K562 (cell line): Measurements from ENCODE around the gene KCNK3. TPM values are rescaled to one million over a fixed set of nuclear protein-coding genes. Genes with fewer than 3 reads are reported as not detected.

ENCODE experiments used
- ATF6 ChIP-seq: sonication (generic); formaldehyde crosslinking; IDR thresholded peaks from 2 replicates; pipeline ENCODE4 v1.4.0; 2020; ENCODE audit warnings: mild to moderate bottlenecking, missing genetic modification reagents
- BRD9 ChIP-seq: fragments of 450-650 bp; IDR thresholded peaks from 2 replicates; pipeline ENCODE4 v1.6.1; 2018; ENCODE audit warnings: low read depth; ENCODE audit not compliant: partially characterized antibody
- CREB3L1 ChIP-seq: fragments of 450-650 bp; IDR thresholded peaks from 2 replicates; pipeline ENCODE4 v1.6.1; 2014; ENCODE audit warnings: low read depth, mild to moderate bottlenecking, moderate library complexity, borderline replicate concordance
- GABPA ChIP-seq: fragments of 200-800 bp; sonication (Bioruptor generic); conservative IDR thresholded peaks from 2 replicates; pipeline ENCODE4 v1.6.1; 2016; ENCODE audit warnings: low read depth, missing genetic modification characterization, missing compliant biosample characterization
- GATA2 ChIP-seq: sonication (generic); formaldehyde crosslinking; IDR thresholded peaks from 2 replicates; pipeline ENCODE4 v1.4.0; 2020; ENCODE audit warnings: mild to moderate bottlenecking, missing genetic modification reagents
- HEY1 ChIP-seq: fragments of 250-450 bp; sonication (Bioruptor Pico); IDR thresholded peaks from 2 replicates; pipeline ENCODE4 v1.5.0; 2020; ENCODE audit warnings: mild to moderate bottlenecking, moderate library complexity, borderline replicate concordance
- KAT7 ChIP-seq: sonication (generic); formaldehyde crosslinking; IDR thresholded peaks from 2 replicates; pipeline ENCODE4 v1.8.0; 2022; ENCODE audit warnings: missing genetic modification reagents, mild to moderate bottlenecking, borderline replicate concordance
- MBD2 ChIP-seq: sonication (generic); IDR thresholded peaks from 2 replicates; pipeline ENCODE4 v1.6.1; 2016; ENCODE audit warnings: low read depth, borderline replicate concordance
- MTA2 ChIP-seq: fragments of 450-650 bp; IDR thresholded peaks from 2 replicates; pipeline ENCODE4 v1.6.1; 2016; ENCODE audit warnings: low read depth
- MYC ChIP-seq, 2 experiments: fragments of 250-450 bp in 1 of 2; sonication (Bioruptor Pico) in 1 of 2; IDR thresholded peaks; 2 replicates each; pipeline versions ENCODE4 v1.5.1 to v1.6.1; 2012 to 2021; ENCODE audit warnings: low read depth in 2 of 2, borderline replicate concordance in 1 of 2, improper control_type of control experiment in 1 of 2, low read length in 1 of 2, mild to moderate bottlenecking in 1 of 2, moderate library complexity in 1 of 2
- OTX1 ChIP-seq: fragments of 450-650 bp; formaldehyde crosslinking; IDR thresholded peaks from 2 replicates; pipeline ENCODE4 v1.4.0; 2022; ENCODE audit warnings: mild to moderate bottlenecking
- SIN3A ChIP-seq, 2 experiments: fragments of 150-350 bp in 1 of 2; IDR thresholded peaks; 2 replicates each; pipeline ENCODE4 v1.6.1; 2011 to 2016; ENCODE audit warnings: borderline replicate concordance in 2 of 2, low read depth in 2 of 2, low read length in 2 of 2, mild to moderate bottlenecking in 2 of 2, moderate library complexity in 2 of 2; ENCODE audit not compliant: control insufficient read depth in 1 of 2
- TCF7L2 ChIP-seq: fragments of 150-350 bp; IDR thresholded peaks from 2 replicates; pipeline ENCODE4 v1.6.1; 2016; ENCODE audit warnings: low read depth, mild to moderate bottlenecking, low read length, moderate library complexity
- TEAD1 ChIP-seq, 2 experiments: fragments of 450-650 bp in 1 of 2; sonication (generic) in 1 of 2; formaldehyde crosslinking; IDR thresholded peaks; 2 replicates each; pipeline versions ENCODE4 v1.4.0 to v1.8.0; 2020 to 2022; ENCODE audit warnings: mild to moderate bottlenecking in 2 of 2, missing genetic modification reagents in 1 of 2
- ZNF184 ChIP-seq: sonication (generic); formaldehyde crosslinking; IDR thresholded peaks from 2 replicates; pipeline ENCODE4 v1.5.0; 2020; ENCODE audit warnings: missing genetic modification reagents
- ZNF76 ChIP-seq: fragments of 250-450 bp; sonication (Bioruptor Pico); IDR thresholded peaks from 2 replicates; pipeline ENCODE4 v1.4.0; 2020; ENCODE audit warnings: mild to moderate bottlenecking, moderate library complexity, borderline replicate concordance
- polyA plus RNA-seq, 8 experiments: library from polyadenylated mRNA; depleted of rRNA in 4 of 8; stranded (reverse) in 5 of 8; unstranded in 3 of 8; fragments of >200 nt; fragmentation: Nextera tagmentation in 2 of 8; fragmentation: Illumina TruSeq in 1 of 8; extraction: Ambion mirVana in 2 of 8; extraction: Trizol in 1 of 8; gene quantifications; 2 replicates each; pipeline versions ENCODE4 v1.2.1 to v1.2.3, GENCODE V29; 2011 to 2014; ENCODE audit warnings: inconsistent platforms in 1 of 8, missing spikeins in 1 of 8
- total RNA-seq, 7 experiments: library from RNA; depleted of rRNA in 6 of 7; stranded (reverse); fragments of >200 nt in 6 of 7; fragmentation: Illumina TruSeq in 2 of 7; extraction: Trizol in 2 of 7; gene quantifications; 2 replicates each; pipeline versions ENCODE4 v1.2.1 to v1.2.3, GENCODE V29; 2011 to 2021; ENCODE audit warnings: low replicate concordance in 1 of 7
- TF ChIP-seq, protein P1 (sequence below): fragments of 250-450 bp; sonication (Bioruptor Pico); IDR thresholded peaks from 2 replicates; pipeline ENCODE4 v1.9.0; 2021; ENCODE audit warnings: mild to moderate bottlenecking
- TF ChIP-seq, protein P2 (sequence below): fragments of 250-450 bp; sonication (Bioruptor Pico); IDR thresholded peaks from 2 replicates; pipeline ENCODE4 v1.5.0; 2020; ENCODE audit warnings: mild to moderate bottlenecking
- TF ChIP-seq, protein P3 (sequence below): sonication (generic); formaldehyde crosslinking; IDR thresholded peaks from 2 replicates; pipeline ENCODE4 v1.8.0; 2023; ENCODE audit warnings: mild to moderate bottlenecking, missing genetic modification reagents

The KCNK3 gene
- total and polyA plus RNA-seq, 9 of the 15 experiments (the other 6 are each of a cell fraction or from before 2014, with no cell fraction given), result 0.01 to 0.20 (median 0.07) TPM; not detected in 5

DNA sequence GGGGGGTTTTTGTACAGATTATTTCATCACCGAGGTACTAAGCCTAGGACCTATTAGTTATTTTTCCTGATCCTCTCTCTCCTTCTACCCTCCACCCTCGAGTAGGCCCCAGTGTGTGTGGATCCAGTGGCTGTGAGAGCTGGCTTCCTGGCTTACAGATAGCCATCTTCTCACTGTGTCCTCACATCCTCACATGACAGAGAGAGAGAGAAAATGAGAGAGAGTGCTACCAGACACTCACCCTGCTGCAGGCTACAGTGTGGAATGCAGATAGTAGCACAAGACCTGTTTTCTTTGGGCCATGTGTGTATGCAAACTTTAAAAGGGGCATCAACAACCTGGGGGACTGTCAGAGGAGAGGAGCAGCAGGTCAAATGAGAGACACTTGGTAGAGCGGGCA lies 9.5 kb downstream of the KCNK3 start (continued):
- TF ChIP-seq OTX1 (CRISPR knock-in tag) (peak; percentile 72; the same call in 1 of the 2 replicates), MTA2 (no peak), ATF6 (CRISPR knock-in tag) (no peak), ZNF184 (CRISPR knock-in tag) (no peak), SIN3A (IDR thresholded peaks at IDR 0.05; ENCODE audit: borderline replicate concordance in 2 of 2, control insufficient read depth in 1 of 2, low read depth in 2 of 2, low read length in 2 of 2) (no peak), CREB3L1 (no peak), GATA2 (CRISPR knock-in tag) (peak; percentile 47; the same call in 1 of the 2 replicates), GABPA (peak; percentile 63), KAT7 (CRISPR knock-in tag) (no peak), MYC (IDR thresholded peaks at IDR 0.05; ENCODE audit: low read depth, low read length) (no peak), MYC (CRISPR knock-in tag; IDR thresholded peaks at IDR 0.05; ENCODE audit: borderline replicate concordance, low read depth) (no peak), ZNF76 (no peak), TCF7L2 (no peak), MBD2 (no peak), HEY1 (CRISPR knock-in tag) (0 out of 2 replicates have a peak, but pooled peaks have one; percentile 63), TEAD1 (CRISPR knock-in tag; IDR thresholded peaks at IDR 0.05) (peak in 1 of 2 experiments; percentile 80; a peak in 2 of 4 replicates), BRD9 (no peak)
- TF ChIP-seq, protein P1, sequence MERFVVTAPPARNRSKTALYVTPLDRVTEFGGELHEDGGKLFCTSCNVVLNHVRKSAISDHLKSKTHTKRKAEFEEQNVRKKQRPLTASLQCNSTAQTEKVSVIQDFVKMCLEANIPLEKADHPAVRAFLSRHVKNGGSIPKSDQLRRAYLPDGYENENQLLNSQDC (CRISPR knock-in tag), result no peak
- TF ChIP-seq, protein P2, sequence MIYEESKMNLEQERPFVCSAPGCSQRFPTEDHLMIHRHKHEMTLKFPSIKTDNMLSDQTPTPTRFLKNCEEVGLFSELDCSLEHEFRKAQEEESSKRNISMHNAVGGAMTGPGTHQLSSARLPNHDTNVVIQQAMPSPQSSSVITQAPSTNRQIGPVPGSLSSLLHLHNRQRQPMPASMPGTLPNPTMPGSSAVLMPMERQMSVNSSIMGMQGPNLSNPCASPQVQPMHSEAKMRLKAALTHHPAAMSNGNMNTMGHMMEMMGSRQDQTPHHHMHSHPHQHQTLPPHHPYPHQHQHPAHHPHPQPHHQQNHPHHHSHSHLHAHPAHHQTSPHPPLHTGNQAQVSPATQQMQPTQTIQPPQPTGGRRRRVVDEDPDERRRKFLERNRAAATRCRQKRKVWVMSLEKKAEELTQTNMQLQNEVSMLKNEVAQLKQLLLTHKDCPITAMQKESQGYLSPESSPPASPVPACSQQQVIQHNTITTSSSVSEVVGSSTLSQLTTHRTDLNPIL (CRISPR knock-in tag), result no peak
- TF ChIP-seq, protein P3, sequence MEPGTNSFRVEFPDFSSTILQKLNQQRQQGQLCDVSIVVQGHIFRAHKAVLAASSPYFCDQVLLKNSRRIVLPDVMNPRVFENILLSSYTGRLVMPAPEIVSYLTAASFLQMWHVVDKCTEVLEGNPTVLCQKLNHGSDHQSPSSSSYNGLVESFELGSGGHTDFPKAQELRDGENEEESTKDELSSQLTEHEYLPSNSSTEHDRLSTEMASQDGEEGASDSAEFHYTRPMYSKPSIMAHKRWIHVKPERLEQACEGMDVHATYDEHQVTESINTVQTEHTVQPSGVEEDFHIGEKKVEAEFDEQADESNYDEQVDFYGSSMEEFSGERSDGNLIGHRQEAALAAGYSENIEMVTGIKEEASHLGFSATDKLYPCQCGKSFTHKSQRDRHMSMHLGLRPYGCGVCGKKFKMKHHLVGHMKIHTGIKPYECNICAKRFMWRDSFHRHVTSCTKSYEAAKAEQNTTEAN (CRISPR knock-in tag), result no peak
